ENCODE results near the gene INTS14. TPM values are rescaled to one million over a fixed set of nuclear protein-coding genes. Genes with fewer than 3 reads are reported as not detected.

INTS14 gene
- total RNA-seq, 2 donors from 2014 or later: 33.4 to 37.7 TPM

GRCh38 chr15:65631503-65631902 is 20.6 kb upstream of the INTS14 start:
- H3K9me3 Mint-ChIP-seq: no peaks in the 10 kb centered on the region
- 89 to 98% methylated on average over 3 to 6 of the region's 6 CpGs for WGBS, 2 experiments (ENCODE audit: insufficient coverage in 1 of 2, insufficient read length in 1 of 2)
- peaks cover 13% of the 10 kb centered on the region for H3K27me3 Mint-ChIP-seq (ENCODE audit: insufficient read depth)
- H3K36me3 Mint-ChIP-seq (ENCODE audit: low read depth): no peaks in the 10 kb centered on the region
- Histone ChIP-seq H3K4me3 (ENCODE audit: low read length) (no peak overlapping the region), H3K9me3 (ENCODE audit: control insufficient read depth, low read length) (no peaks in the 10 kb centered on the region), H3K36me3 (ENCODE audit: control insufficient read depth, insufficient read depth, low read length) (no peaks in the 10 kb centered on the region), H3K27me3 (ENCODE audit: control insufficient read depth, insufficient read depth, low read length, poor library complexity, severe bottlenecking) (peaks cover 14% of the 10 kb centered on the region), H3K27ac (ENCODE audit: low read depth, low read length) (no peak overlapping the region), H3K9ac (ENCODE audit: extremely low read depth, low read length, poor library complexity, severe bottlenecking) (no peak overlapping the region), H3K4me1 (ENCODE audit: control insufficient read depth, insufficient read depth, low read length) (peaks cover 4% of the 10 kb centered on the region)
- no peak for DNase-seq
- TF ChIP-seq CTCF (conservative IDR thresholded peaks at IDR 0.05): no peak
- no peak overlapping the region for H3K27ac Mint-ChIP-seq
- H3K4me3 Mint-ChIP-seq: no peak overlapping the region
- H3K4me1 Mint-ChIP-seq: peaks cover 25% of the 10 kb centered on the region

GRCh38 chr15:65630760-65631159 is 19.8 kb upstream of the INTS14 start:
- H3K27ac Mint-ChIP-seq: no peak overlapping the region
- no peaks in the 10 kb centered on the region for H3K36me3 Mint-ChIP-seq (ENCODE audit: low read depth)
- H3K9me3 ChIP-seq (ENCODE audit: control insufficient read depth, low read length): no peaks in the 10 kb centered on the region
- no peaks in the 10 kb centered on the region for H3K9me3 Mint-ChIP-seq
- WGBS, 2 experiments (ENCODE audit: insufficient coverage in 1 of 2, insufficient read length in 1 of 2): 86 to 94% methylated on average over 4 to 5 of the region's 5 CpGs
- TF ChIP-seq CTCF (conservative IDR thresholded peaks at IDR 0.05): no peak
- H3K36me3 ChIP-seq (ENCODE audit: control insufficient read depth, insufficient read depth, low read length): no peaks in the 10 kb centered on the region
- no peak overlapping the region for H3K27ac ChIP-seq (ENCODE audit: low read depth, low read length)
- peaks cover 4% of the 10 kb centered on the region for H3K4me1 ChIP-seq (ENCODE audit: control insufficient read depth, insufficient read depth, low read length)
- H3K4me3 ChIP-seq (ENCODE audit: low read length): no peak overlapping the region
- H3K9ac ChIP-seq (ENCODE audit: extremely low read depth, low read length, poor library complexity, severe bottlenecking): no peak overlapping the region
- H3K27me3 ChIP-seq (ENCODE audit: control insufficient read depth, insufficient read depth, low read length, poor library complexity, severe bottlenecking): peaks cover 17% of the 10 kb centered on the region
- no peak for DNase-seq
- peaks cover 22% of the 10 kb centered on the region for H3K4me1 Mint-ChIP-seq
- H3K27me3 Mint-ChIP-seq (ENCODE audit: insufficient read depth): peaks cover 13% of the 10 kb centered on the region
- no peak overlapping the region for H3K4me3 Mint-ChIP-seq

GRCh38 chr15:65629548-65629947 is 18.6 kb upstream of the INTS14 start:
- peaks cover 17% of the 10 kb centered on the region for H3K27me3 ChIP-seq (ENCODE audit: control insufficient read depth, insufficient read depth, low read length, poor library complexity, severe bottlenecking)
- H3K36me3 Mint-ChIP-seq (ENCODE audit: low read depth): peaks cover 8% of the 10 kb centered on the region
- no peak overlapping the region for H3K27ac Mint-ChIP-seq
- DNase-seq: no peak
- no peak overlapping the region for H3K27ac ChIP-seq (ENCODE audit: low read depth, low read length)
- H3K4me1 ChIP-seq (ENCODE audit: control insufficient read depth, insufficient read depth, low read length): peaks cover 4% of the 10 kb centered on the region
- H3K4me3 ChIP-seq (ENCODE audit: low read length): no peak overlapping the region
- no peaks in the 10 kb centered on the region for H3K36me3 ChIP-seq (ENCODE audit: control insufficient read depth, insufficient read depth, low read length)
- 79 to 96% methylated on average over 2 to 3 of the region's 3 CpGs for WGBS, 2 experiments (ENCODE audit: insufficient coverage in 1 of 2, insufficient read length in 1 of 2)
- no peak overlapping the region for H3K4me3 Mint-ChIP-seq
- H3K27me3 Mint-ChIP-seq (ENCODE audit: insufficient read depth): peaks cover 18% of the 10 kb centered on the region
- TF ChIP-seq CTCF (conservative IDR thresholded peaks at IDR 0.05): no peak
- H3K9me3 Mint-ChIP-seq: no peaks in the 10 kb centered on the region
- H3K4me1 Mint-ChIP-seq: peaks cover 22% of the 10 kb centered on the region
- H3K9me3 ChIP-seq (ENCODE audit: control insufficient read depth, low read length): no peaks in the 10 kb centered on the region
- no peak overlapping the region for H3K9ac ChIP-seq (ENCODE audit: extremely low read depth, low read length, poor library complexity, severe bottlenecking)

Data from endodermal cell (in vitro differentiated cells).